ENCODE measurements around the gene ZC3H11A.
"Not testable (repeated sequence)": the region's sequence is repeated elsewhere in the genome, so short reads cannot be mapped to it uniquely, and the experiment has no call there.

Gene ZC3H11A

GRCh38 chr1:203778789-203779188, 16.6 kb upstream of the ZC3H11A start:
- DNase-seq (ENCODE audit: low spot score): no peak
- no peak for FAIRE-seq

- no peak for FAIRE-seq
- DNase-seq (ENCODE audit: low spot score): no peak
Measured at GRCh38 chr1:203781962-203782361, 13.5 kb upstream of the ZC3H11A start.

GRCh38 chr1:203789966-203790365, 5.5 kb upstream of the ZC3H11A start:
- no peak for FAIRE-seq
- no peak for DNase-seq (ENCODE audit: low spot score)

GRCh38 chr1:203791498-203791897, 3.9 kb upstream of the ZC3H11A start:
- FAIRE-seq (no peak), DNase-seq (ENCODE audit: low spot score) (no peak)

- DNase-seq (ENCODE audit: low spot score) (no peak), FAIRE-seq (no peak)
Measured at GRCh38 chr1:203792486-203792885, 2.9 kb upstream of the ZC3H11A start.

GRCh38 chr1:203793561-203793960, 1.9 kb upstream of the ZC3H11A start:
- FAIRE-seq; DNase-seq (ENCODE audit: low spot score): not testable (repeated sequence)

GRCh38 chr1:203794764-203795440, 521 bp upstream of the ZC3H11A start:
- DNase-seq (ENCODE audit: low spot score) (no peak), FAIRE-seq (no peak)

GRCh38 chr1:203796236-203796605, 798 bp downstream of the ZC3H11A start:
- DNase-seq (ENCODE audit: low spot score): no peak
- FAIRE-seq: no peak

- DNase-seq (ENCODE audit: low spot score) (no peak), FAIRE-seq (no peak)
Measured at GRCh38 chr1:203797216-203797615, 1.8 kb downstream of the ZC3H11A start.

- FAIRE-seq (no peak), DNase-seq (ENCODE audit: low spot score) (no peak)
Measured at GRCh38 chr1:203797948-203798655, 2.7 kb downstream of the ZC3H11A start.

GRCh38 chr1:203799157-203799556, 3.7 kb downstream of the ZC3H11A start:
- DNase-seq (ENCODE audit: low spot score): no peak
- no peak for FAIRE-seq

GRCh38 chr1:203799971-203800370, 4.5 kb downstream of the ZC3H11A start:
- FAIRE-seq: no peak
- DNase-seq (ENCODE audit: low spot score): no peak

- DNase-seq (ENCODE audit: low spot score) (no peak), FAIRE-seq (no peak)
Measured at GRCh38 chr1:203805689-203806088, 10.3 kb downstream of the ZC3H11A start.

- DNase-seq (ENCODE audit: low spot score) (no peak), FAIRE-seq (no peak)
Measured at GRCh38 chr1:203807196-203807595, 11.8 kb downstream of the ZC3H11A start.

- no peak for FAIRE-seq
Measured at GRCh38 chr1:203813581-203814341, 18.3 kb downstream of the ZC3H11A start.

GRCh38 chr1:203818399-203818798, 23.0 kb downstream of the ZC3H11A start:
- FAIRE-seq: no peak
- DNase-seq (ENCODE audit: low spot score): no peak

More at GRCh38 chr1:203813581-203814341, 18.3 kb downstream of the ZC3H11A start:
- DNase-seq (ENCODE audit: low spot score): no peak

- FAIRE-seq: no peak
- DNase-seq (ENCODE audit: low spot score): no peak
Measured at GRCh38 chr1:203823306-203823705, 27.9 kb downstream of the ZC3H11A start.

GRCh38 chr1:203826175-203826574, 30.8 kb downstream of the ZC3H11A start:
- DNase-seq (ENCODE audit: low spot score): no peak
- FAIRE-seq: no peak

- FAIRE-seq: no peak
- no peak for DNase-seq (ENCODE audit: low spot score)
Measured at GRCh38 chr1:203828002-203828401, 32.6 kb downstream of the ZC3H11A start.

GRCh38 chr1:203828503-203828902, 33.1 kb downstream of the ZC3H11A start:
- no peak for FAIRE-seq
- DNase-seq (ENCODE audit: low spot score): no peak

GRCh38 chr1:203829247-203829646, 33.8 kb downstream of the ZC3H11A start:
- not testable (repeated sequence) for FAIRE-seq; DNase-seq (ENCODE audit: low spot score)

GRCh38 chr1:203835476-203835875, 40.1 kb downstream of the ZC3H11A start:
- DNase-seq (ENCODE audit: low spot score): no peak
- no peak for FAIRE-seq

Data from urothelium cell line (cell line).